DOHH2 (cell line): ENCODE data around the gene LINGO3.

ENCODE experiments used
- H3F3A ChIP-seq: fragments of 200-600 bp; sonication (generic), shearing (Covaris generic); 2 replicates; pipeline ENCODE4 v1.6.0; 2016; ENCODE audit warnings: antibody characterized with exemption, mild to moderate bottlenecking; ENCODE audit not compliant: control insufficient read depth, insufficient read depth
- H3K27ac ChIP-seq: fragments of 200-600 bp; sonication (generic); 2 replicates; pipeline ENCODE4 v1.5.1; 2014; ENCODE audit warnings: low read depth, mild to moderate bottlenecking, low read length, moderate library complexity
- H3K27me3 ChIP-seq: fragments of 200-600 bp; sonication (generic); 2 replicates; pipeline ENCODE4 v1.6.1; 2014; ENCODE audit warnings: mild to moderate bottlenecking, low read length, mixed read lengths; ENCODE audit not compliant: control insufficient read depth
- H3K36me3 ChIP-seq: fragments of 200-600 bp; sonication (generic); 2 replicates; pipeline ENCODE4 v1.6.1; 2014; ENCODE audit warnings: mild to moderate bottlenecking, low read length, moderate library complexity, mixed read lengths; ENCODE audit not compliant: control insufficient read depth
- H3K4me1 ChIP-seq: fragments of 200-600 bp; sonication (generic); 2 replicates; pipeline ENCODE4 v1.6.1; 2014; ENCODE audit warnings: mild to moderate bottlenecking, low read length, mixed read lengths; ENCODE audit not compliant: control insufficient read depth
- H3K4me2 ChIP-seq: fragments of 200-600 bp; sonication (generic); 2 replicates; pipeline ENCODE4 v1.6.0; 2014; ENCODE audit warnings: mild to moderate bottlenecking, low read length, moderate library complexity
- H3K4me3 ChIP-seq: fragments of 200-600 bp; sonication (generic); 2 replicates; pipeline ENCODE4 v1.5.1; 2014; ENCODE audit warnings: mild to moderate bottlenecking, low read length, mixed read lengths
- H3K79me2 ChIP-seq: fragments of 200-600 bp; sonication (generic); 2 replicates; pipeline ENCODE4 v1.6.1; 2014; ENCODE audit warnings: mild to moderate bottlenecking, low read length, mixed read lengths; ENCODE audit not compliant: control insufficient read depth
- H3K9me2 ChIP-seq: fragments of 200-600 bp; sonication (generic); replicated peaks from 2 replicates; pipeline ENCODE4 v1.6.1; 2014; ENCODE audit warnings: mild to moderate bottlenecking, low read length, mixed read lengths; ENCODE audit not compliant: control insufficient read depth
- H3K9me3 ChIP-seq: fragments of 200-600 bp; sonication (generic); 2 replicates; pipeline ENCODE4 v1.6.1; 2014; ENCODE audit warnings: antibody characterized with exemption, low read length, mixed read lengths; ENCODE audit not compliant: control insufficient read depth, insufficient read depth
- H4K20me1 ChIP-seq: fragments of 200-600 bp; sonication (generic); 2 replicates; pipeline ENCODE4 v1.6.0; 2014; ENCODE audit warnings: low read depth, mild to moderate bottlenecking, antibody characterized with exemption, low read length, moderate library complexity; ENCODE audit not compliant: control insufficient read depth, insufficient read depth
- EZH2phosphoT487 ChIP-seq: fragments of 200-600 bp; sonication (generic); IDR thresholded peaks from 2 replicates; pipeline ENCODE4 v1.6.1; 2017; ENCODE audit warnings: borderline replicate concordance, mild to moderate bottlenecking, antibody characterized with exemption, low read length, moderate library complexity, mixed read lengths
- TF ChIP-seq, protein P1 (sequence below): fragments of 200-600 bp; sonication (generic); IDR thresholded peaks from one replicate; pipeline ENCODE4 v1.5.1; 2014; ENCODE audit warnings: antibody characterized with exemption, mild to moderate bottlenecking, low read depth, low read length; ENCODE audit not compliant: poor library complexity, severe bottlenecking

The LINGO3 gene

DNA sequence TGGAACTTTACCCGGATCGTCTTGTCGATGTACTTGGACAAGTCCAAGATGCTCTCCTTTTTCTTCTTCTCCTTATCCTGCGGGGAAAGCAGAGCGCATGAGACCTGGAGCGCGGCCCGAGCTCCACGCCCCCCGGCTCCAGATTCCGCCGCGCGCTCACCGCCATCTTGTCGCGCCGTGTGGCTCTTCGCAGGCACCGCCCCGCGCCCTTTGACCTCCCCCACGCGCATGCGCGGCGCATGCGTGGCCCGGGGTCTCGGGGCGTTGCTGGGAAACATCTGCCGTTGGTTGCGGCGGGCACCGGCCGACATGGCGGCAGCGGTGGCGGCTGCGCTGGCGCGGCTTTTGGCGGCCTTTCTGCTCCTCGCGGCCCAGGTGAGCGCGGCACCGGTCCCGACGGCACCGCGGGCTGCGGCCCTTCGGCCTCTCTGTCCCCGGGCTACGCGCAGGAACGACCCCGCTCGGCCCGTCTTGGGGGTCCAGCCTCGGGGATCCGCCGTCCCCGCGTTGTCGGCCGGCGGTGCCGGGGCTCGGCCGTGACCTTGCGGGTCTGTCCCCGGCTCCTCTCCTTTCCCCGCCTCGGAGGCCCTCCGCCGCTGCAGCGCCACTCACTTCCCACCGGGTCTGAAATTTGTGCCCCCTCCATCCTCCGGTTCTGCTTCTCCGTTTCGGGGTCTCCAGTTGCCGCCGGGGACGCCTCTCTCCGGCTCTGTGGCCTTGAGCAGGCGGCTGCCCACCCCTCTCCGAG, 20.6 kb upstream of the LINGO3 start, which contains the start of the genes LSM7 and SPPL2B:
Gene LSM7 (minus strand): TSS at position 186 of the 748 bp plus-strand sequence. CDS start 20 bp downstream, at position 166.
Gene SPPL2B (plus strand): TSS at position 284 of the 748 bp plus-strand sequence. CDS start 26 bp downstream, at position 310.
- peaks cover 80% of the 10 kb centered on the region for H3K4me1 ChIP-seq
- H3K9me3 ChIP-seq, result peaks cover 3% of the 10 kb centered on the region; the same call in 1 of the 2 replicates
- H3F3A ChIP-seq, result peaks cover 11% of the 10 kb centered on the region
- TF ChIP-seq, protein P1, sequence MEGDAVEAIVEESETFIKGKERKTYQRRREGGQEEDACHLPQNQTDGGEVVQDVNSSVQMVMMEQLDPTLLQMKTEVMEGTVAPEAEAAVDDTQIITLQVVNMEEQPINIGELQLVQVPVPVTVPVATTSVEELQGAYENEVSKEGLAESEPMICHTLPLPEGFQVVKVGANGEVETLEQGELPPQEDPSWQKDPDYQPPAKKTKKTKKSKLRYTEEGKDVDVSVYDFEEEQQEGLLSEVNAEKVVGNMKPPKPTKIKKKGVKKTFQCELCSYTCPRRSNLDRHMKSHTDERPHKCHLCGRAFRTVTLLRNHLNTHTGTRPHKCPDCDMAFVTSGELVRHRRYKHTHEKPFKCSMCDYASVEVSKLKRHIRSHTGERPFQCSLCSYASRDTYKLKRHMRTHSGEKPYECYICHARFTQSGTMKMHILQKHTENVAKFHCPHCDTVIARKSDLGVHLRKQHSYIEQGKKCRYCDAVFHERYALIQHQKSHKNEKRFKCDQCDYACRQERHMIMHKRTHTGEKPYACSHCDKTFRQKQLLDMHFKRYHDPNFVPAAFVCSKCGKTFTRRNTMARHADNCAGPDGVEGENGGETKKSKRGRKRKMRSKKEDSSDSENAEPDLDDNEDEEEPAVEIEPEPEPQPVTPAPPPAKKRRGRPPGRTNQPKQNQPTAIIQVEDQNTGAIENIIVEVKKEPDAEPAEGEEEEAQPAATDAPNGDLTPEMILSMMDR, result no peak
- TF ChIP-seq EZH2phosphoT487, result no peak
- H3K79me2 ChIP-seq, result peaks cover 92% of the 10 kb centered on the region
- peak within 1 kb of the TSS; percentile 89 for H3K4me2 ChIP-seq
- H3K9me2 ChIP-seq, result no peaks in the 10 kb centered on the region
- peaks cover 57% of the 10 kb centered on the region for H3K36me3 ChIP-seq
- peaks cover 6% of the 10 kb centered on the region for H4K20me1 ChIP-seq
- no peaks in the 10 kb centered on the region for H3K27me3 ChIP-seq
- H3K27ac ChIP-seq, result peak within 1 kb of the TSS; percentile 58
- peak within 1 kb of the TSS; percentile 92 for H3K4me3 ChIP-seq

GRCh38 chr19:2327773-2328400, 19.9 kb upstream of the LINGO3 start:
- peaks cover 87% of the 10 kb centered on the region for H3K79me2 ChIP-seq

GRCh38 chr19:2326699-2327360, 18.9 kb upstream of the LINGO3 start:
- Histone ChIP-seq H3K9me3 (no peaks in the 10 kb centered on the region), H3K27me3 (no peaks in the 10 kb centered on the region), H3K27ac (no peak overlapping the region), H3K4me2 (peak overlapping the region; percentile 89), H3F3A (peaks cover 9% of the 10 kb centered on the region), H3K4me1 (peaks cover 62% of the 10 kb centered on the region), H3K36me3 (peaks cover 67% of the 10 kb centered on the region), H3K9me2 (no peaks in the 10 kb centered on the region), H4K20me1 (peaks cover 6% of the 10 kb centered on the region), H3K79me2 (peaks cover 79% of the 10 kb centered on the region), H3K4me3 (peak overlapping the region; percentile 92)
- TF ChIP-seq EZH2phosphoT487, result no peak
- TF ChIP-seq, protein P1, result no peak

More at GRCh38 chr19:2327773-2328400, 19.9 kb upstream of the LINGO3 start:
- peak overlapping the region; percentile 58 for H3K27ac ChIP-seq
- H3K27me3 ChIP-seq, result no peaks in the 10 kb centered on the region
- H3K9me2 ChIP-seq, result no peaks in the 10 kb centered on the region
- TF ChIP-seq, protein P1, result no peak
- no peak for TF ChIP-seq EZH2phosphoT487
- peak overlapping the region; percentile 92 for H3K4me3 ChIP-seq
- H3K9me3 ChIP-seq, result no peaks in the 10 kb centered on the region
- peaks cover 11% of the 10 kb centered on the region for H3F3A ChIP-seq
- peak overlapping the region; percentile 89 for H3K4me2 ChIP-seq
- peaks cover 60% of the 10 kb centered on the region for H3K36me3 ChIP-seq
- peaks cover 73% of the 10 kb centered on the region for H3K4me1 ChIP-seq
- peaks cover 6% of the 10 kb centered on the region for H4K20me1 ChIP-seq
